MM.1S (cell line): ENCODE data around the gene BIRC3.

Experiments used
- DNase-seq: peaks from one replicate; pipeline ENCODE4 v3.0.0-alpha.2; 2015
- H2AFZ ChIP-seq: fragments of 300-600 bp; sonication (generic); 2 replicates; pipeline ENCODE4 v1.6.0; 2016; ENCODE audit warnings: antibody characterized with exemption, low read length
- H3F3A ChIP-seq: fragments of 300-600 bp; sonication (generic); 2 replicates; pipeline ENCODE4 v1.6.1; 2016; ENCODE audit warnings: mild to moderate bottlenecking, antibody characterized with exemption, low read length, moderate library complexity, mixed read lengths; ENCODE audit not compliant: insufficient read depth
- H3K27ac ChIP-seq: fragments of 300-600 bp; sonication (generic); 2 replicates; pipeline ENCODE4 v1.5.1; 2016; ENCODE audit warnings: mild to moderate bottlenecking, low read length
- H3K27me3 ChIP-seq: fragments of 300-600 bp; sonication (generic); replicated peaks from 2 replicates; pipeline ENCODE4 v1.6.0; 2016; ENCODE audit warnings: low read length; ENCODE audit not compliant: insufficient read depth
- H3K36me3 ChIP-seq: fragments of 300-600 bp; sonication (generic); replicated peaks from 2 replicates; pipeline ENCODE4 v1.6.1; 2016; ENCODE audit warnings: mild to moderate bottlenecking, low read length, mixed read lengths; ENCODE audit not compliant: insufficient read depth
- H3K4me1 ChIP-seq: fragments of 300-600 bp; sonication (generic); 2 replicates; pipeline ENCODE4 v1.6.1; 2016; ENCODE audit warnings: low read length, mixed read lengths
- H3K4me2 ChIP-seq: fragments of 300-600 bp; sonication (generic); 2 replicates; pipeline ENCODE4 v1.6.0; 2016; ENCODE audit warnings: low read depth, low read length
- H3K4me3 ChIP-seq: fragments of 300-600 bp; sonication (generic); 2 replicates; pipeline ENCODE4 v1.5.1; 2016; ENCODE audit warnings: low read length, mixed read lengths
- H3K79me2 ChIP-seq: fragments of 300-600 bp; sonication (generic); 2 replicates; pipeline ENCODE4 v1.6.1; 2016; ENCODE audit warnings: mixed run types, low read length, mixed read lengths
- H3K9ac ChIP-seq: fragments of 300-600 bp; sonication (generic); 2 replicates; pipeline ENCODE4 v1.6.1; 2016; ENCODE audit warnings: low read length, mixed read lengths
- H3K9me2 ChIP-seq: fragments of 300-600 bp; sonication (generic); replicated peaks from 2 replicates; pipeline ENCODE4 v1.6.1; 2016; ENCODE audit warnings: mild to moderate bottlenecking, low read length, mixed read lengths; ENCODE audit not compliant: insufficient read depth
- H3K9me3 ChIP-seq: fragments of 300-600 bp; sonication (generic); replicated peaks from 2 replicates; pipeline ENCODE4 v1.6.1; 2016; ENCODE audit warnings: mild to moderate bottlenecking, low read length, mixed read lengths; ENCODE audit not compliant: insufficient read depth
- H4K20me1 ChIP-seq: fragments of 300-600 bp; sonication (generic); 2 replicates; pipeline ENCODE4 v1.6.1; 2016; ENCODE audit warnings: mild to moderate bottlenecking, low read length, moderate library complexity, mixed read lengths; ENCODE audit not compliant: insufficient read depth
- CTCF ChIP-seq: fragments of 300-600 bp; sonication (generic); IDR thresholded peaks from 2 replicates; pipeline ENCODE4 v1.5.1; 2016; ENCODE audit warnings: antibody characterized with exemption, low read length, mixed read lengths
- EZH2 ChIP-seq: fragments of 300-600 bp; sonication (generic); optimal IDR thresholded peaks from 2 replicates; pipeline ENCODE3; 2017; ENCODE audit warnings: low read depth, mild to moderate bottlenecking, antibody characterized with exemption, low read length, mixed read lengths
- EZH2phosphoT487 ChIP-seq: fragments of 300-600 bp; sonication (generic); IDR thresholded peaks from 2 replicates; pipeline ENCODE4 v1.6.1; 2018; ENCODE audit warnings: antibody characterized with exemption, low read length

The BIRC3 gene

GRCh38 chr11:102309621-102310541, 7.4 kb upstream of the BIRC3 start:
- no peak for DNase-seq
- Histone ChIP-seq H3K9me3 (no peaks in the 10 kb centered on the region), H3K79me2 (no peaks in the 10 kb centered on the region), H3K4me1 (peaks cover 27% of the 10 kb centered on the region), H3K4me2 (no peak overlapping the region), H2AFZ (no peak overlapping the region), H3K27me3 (no peaks in the 10 kb centered on the region), H3K27ac (no peak overlapping the region), H3F3A (no peaks in the 10 kb centered on the region), H3K9me2 (no peaks in the 10 kb centered on the region), H3K9ac (no peak overlapping the region), H3K36me3 (no peaks in the 10 kb centered on the region), H4K20me1 (no peaks in the 10 kb centered on the region), H3K4me3 (no peak overlapping the region)
- no peak for TF ChIP-seq EZH2
- no peak for TF ChIP-seq CTCF
- no peak for TF ChIP-seq EZH2phosphoT487

- Histone ChIP-seq H3K4me2 (no peak overlapping the region), H3K27me3 (no peaks in the 10 kb centered on the region), H3K9ac (no peak overlapping the region), H3K27ac (no peak overlapping the region), H4K20me1 (no peaks in the 10 kb centered on the region), H3F3A (peaks cover 18% of the 10 kb centered on the region), H3K36me3 (no peaks in the 10 kb centered on the region), H2AFZ (no peak overlapping the region), H3K4me1 (peaks cover 31% of the 10 kb centered on the region), H3K79me2 (peaks cover 2% of the 10 kb centered on the region), H3K4me3 (no peak overlapping the region), H3K9me3 (no peaks in the 10 kb centered on the region), H3K9me2 (no peaks in the 10 kb centered on the region)
- no peak for DNase-seq
- no peak for TF ChIP-seq EZH2
- no peak for TF ChIP-seq CTCF
- no peak for TF ChIP-seq EZH2phosphoT487
Observed at GRCh38 chr11:102312667-102313066, 4.6 kb upstream of the BIRC3 start.

GRCh38 chr11:102313238-102313940, 3.9 kb upstream of the BIRC3 start:
- Histone ChIP-seq H3K4me3 (no peak overlapping the region), H3K9me3 (no peaks in the 10 kb centered on the region), H3F3A (peaks cover 25% of the 10 kb centered on the region), H3K4me1 (peaks cover 31% of the 10 kb centered on the region), H3K79me2 (peaks cover 9% of the 10 kb centered on the region), H3K9ac (no peak overlapping the region), H2AFZ (no peak overlapping the region), H3K9me2 (no peaks in the 10 kb centered on the region), H4K20me1 (no peaks in the 10 kb centered on the region), H3K36me3 (no peaks in the 10 kb centered on the region), H3K27ac (no peak overlapping the region), H3K27me3 (no peaks in the 10 kb centered on the region), H3K4me2 (peak overlapping the region; percentile 12; the same call in 1 of the 2 replicates)
- no peak for DNase-seq
- TF ChIP-seq EZH2phosphoT487 (no peak), EZH2 (no peak), CTCF (no peak)
